Ascending aorta (tissue), 2 donors: ENCODE measurements around the gene LAMA5. TPM values are rescaled to one million over a fixed set of nuclear protein-coding genes. Genes with fewer than 3 reads are reported as not detected.

Experiments
- DNase-seq, 2 donors: peaks; one replicate each; pipeline ENCODE4 v3.0.0-alpha.2; 2019; ENCODE audit warnings: low spot score in 2 of 2
- H3K27ac ChIP-seq, 2 donors: fragments of 200-600 bp; sonication (generic); one replicate each; pipeline ENCODE4 v1.5.1; 2016 to 2017; ENCODE audit warnings: mild to moderate bottlenecking in 1 of 2
- H3K27me3 ChIP-seq: fragments of 200-600 bp; sonication (generic); one replicate; pipeline ENCODE4 v1.5.1; 2017
- H3K36me3 ChIP-seq, 2 donors: fragments of 200-600 bp; sonication (generic); one replicate each; pipeline ENCODE4 v1.5.1; 2016
- H3K4me1 ChIP-seq, 2 donors: fragments of 200-600 bp; sonication (generic); one replicate each; pipeline ENCODE4 v1.5.1; 2016 to 2017; ENCODE audit warnings: mild to moderate bottlenecking in 1 of 2
- H3K4me3 ChIP-seq, 2 donors: fragments of 200-600 bp; sonication (generic); one replicate each; pipeline ENCODE4 v1.5.1; 2016 to 2017; ENCODE audit warnings: mild to moderate bottlenecking in 1 of 2
- H3K9me3 ChIP-seq, 2 donors: fragments of 200-600 bp; sonication (generic); one replicate each; pipeline ENCODE4 v1.5.1; 2016
- intact Hi-C: fragments of 100-400 bp; cut with DNase I; formaldehyde crosslinking; loops from one replicate; pipeline ENCODE4 v1.15.1; 2023
- total RNA-seq: library from RNA; depleted of rRNA; stranded (reverse); fragments of >200 nt; gene quantifications from one replicate; pipeline ENCODE4 v1.1.0, GENCODE V29; 2016
- TF ChIP-seq, protein P1 (sequence below), 3 experiments: fragments of 200-600 bp in 2 of 3; fragments of 450-650 bp in 1 of 3; sonication (generic) in 2 of 3; IDR thresholded peaks; one replicate each; pipeline ENCODE4 v1.5.1; 2016 to 2019; ENCODE audit warnings: antibody characterized with exemption in 3 of 3, mild to moderate bottlenecking in 1 of 3, moderate library complexity in 1 of 3

LAMA5 gene
- total RNA-seq, 1 donor from 2014 or later = 469 TPM

DNA sequence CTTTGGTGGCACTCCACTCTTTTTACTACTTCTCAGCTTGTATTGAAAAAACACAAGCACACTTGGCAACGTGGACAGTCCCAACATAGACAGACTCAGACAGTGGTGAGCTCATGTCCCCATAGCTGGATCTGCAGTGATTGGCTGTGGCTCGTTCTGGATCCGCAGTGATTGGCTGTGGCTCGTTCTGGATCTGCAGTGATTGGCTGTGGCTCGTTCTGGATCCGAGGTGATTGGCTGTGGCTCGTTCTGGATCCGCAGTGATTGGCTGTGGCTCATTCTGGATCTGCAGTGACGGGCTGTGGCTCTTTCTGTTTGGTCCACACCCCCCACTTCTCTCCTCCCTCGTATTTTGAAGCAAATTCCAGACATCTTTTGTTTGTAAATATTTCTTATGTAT, 100.8 kb downstream of the LAMA5 start:
- H3K36me3 ChIP-seq = peaks cover 53 to 66% of the 10 kb centered on the region in 2 donors
- TF ChIP-seq, protein P1, sequence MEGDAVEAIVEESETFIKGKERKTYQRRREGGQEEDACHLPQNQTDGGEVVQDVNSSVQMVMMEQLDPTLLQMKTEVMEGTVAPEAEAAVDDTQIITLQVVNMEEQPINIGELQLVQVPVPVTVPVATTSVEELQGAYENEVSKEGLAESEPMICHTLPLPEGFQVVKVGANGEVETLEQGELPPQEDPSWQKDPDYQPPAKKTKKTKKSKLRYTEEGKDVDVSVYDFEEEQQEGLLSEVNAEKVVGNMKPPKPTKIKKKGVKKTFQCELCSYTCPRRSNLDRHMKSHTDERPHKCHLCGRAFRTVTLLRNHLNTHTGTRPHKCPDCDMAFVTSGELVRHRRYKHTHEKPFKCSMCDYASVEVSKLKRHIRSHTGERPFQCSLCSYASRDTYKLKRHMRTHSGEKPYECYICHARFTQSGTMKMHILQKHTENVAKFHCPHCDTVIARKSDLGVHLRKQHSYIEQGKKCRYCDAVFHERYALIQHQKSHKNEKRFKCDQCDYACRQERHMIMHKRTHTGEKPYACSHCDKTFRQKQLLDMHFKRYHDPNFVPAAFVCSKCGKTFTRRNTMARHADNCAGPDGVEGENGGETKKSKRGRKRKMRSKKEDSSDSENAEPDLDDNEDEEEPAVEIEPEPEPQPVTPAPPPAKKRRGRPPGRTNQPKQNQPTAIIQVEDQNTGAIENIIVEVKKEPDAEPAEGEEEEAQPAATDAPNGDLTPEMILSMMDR (IDR thresholded peaks at IDR 0.05) = no peak

DNA sequence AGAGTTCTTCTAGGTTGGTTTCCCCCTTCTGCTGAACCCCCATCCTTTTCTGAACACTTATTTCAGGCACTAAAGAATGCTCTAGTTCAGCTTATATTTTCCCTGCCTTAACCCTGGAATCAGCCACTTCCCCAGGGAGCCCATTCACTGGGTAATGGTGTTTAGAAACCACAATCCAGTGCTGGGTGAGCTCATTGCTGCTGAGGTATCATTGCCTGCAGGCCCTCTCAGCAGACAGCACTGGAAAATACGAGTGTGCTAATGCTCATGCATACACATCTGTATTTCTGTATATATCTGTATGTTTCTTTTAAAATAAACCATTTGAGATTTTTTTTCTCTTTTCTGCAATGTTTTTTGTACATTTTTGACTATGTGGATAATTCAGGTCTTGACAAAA, 101.7 kb downstream of the LAMA5 start:
- no peak for DNase-seq
- Histone ChIP-seq H3K4me1 (no peaks in the 10 kb centered on the region), H3K9me3 (no peaks in the 10 kb centered on the region), H3K4me3 (no peak overlapping the region), H3K27me3 (no peaks in the 10 kb centered on the region), H3K36me3 (peaks cover 63 to 76% of the 10 kb centered on the region in 2 donors), H3K27ac (no peak overlapping the region)
- intact Hi-C loops = no loop called here
- TF ChIP-seq, protein P1 (IDR thresholded peaks at IDR 0.05) = no peak

More for the DNA sequence above, 100.8 kb downstream of the LAMA5 start:
- H3K4me1 ChIP-seq = no peaks in the 10 kb centered on the region
- DNase-seq = no peak
- H3K27ac ChIP-seq = no peak overlapping the region
- H3K9me3 ChIP-seq = no peaks in the 10 kb centered on the region
- intact Hi-C loops = no loop called here
- H3K27me3 ChIP-seq = no peaks in the 10 kb centered on the region
- H3K4me3 ChIP-seq = no peak overlapping the region

DNA sequence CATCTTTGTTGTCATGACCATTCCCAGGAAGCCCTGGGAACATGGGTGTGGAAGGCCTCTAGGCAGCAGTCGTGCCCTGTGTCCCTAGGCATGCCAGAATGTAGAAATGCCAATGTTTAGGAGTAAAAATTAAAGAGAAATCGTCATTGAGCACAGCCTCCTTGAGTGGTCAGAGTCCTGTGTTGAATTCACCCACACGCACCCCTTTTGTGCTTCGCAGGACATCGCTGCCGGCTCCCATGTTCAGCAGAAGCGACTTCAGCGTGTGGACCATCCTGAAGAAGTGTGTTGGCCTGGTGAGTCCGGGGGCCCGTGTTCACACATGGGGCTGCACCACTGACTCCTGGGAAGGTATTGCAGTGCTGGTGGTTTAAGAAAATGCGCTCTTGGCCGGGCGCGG, 103.7 kb downstream of the LAMA5 start:
- TF ChIP-seq, protein P1 (IDR thresholded peaks at IDR 0.05) = no peak
- Histone ChIP-seq H3K36me3 (peaks cover 65 to 79% of the 10 kb centered on the region in 2 donors), H3K4me1 (peaks cover 0 to 4% of the 10 kb centered on the region in 2 donors), H3K9me3 (no peaks in the 10 kb centered on the region), H3K4me3 (no peak overlapping the region), H3K27me3 (no peaks in the 10 kb centered on the region), H3K27ac (no peak overlapping the region)
- DNase-seq = no peak
- intact Hi-C loops = no loop called here

- Histone ChIP-seq H3K4me1 (peaks cover 0 to 4% of the 10 kb centered on the region in 2 donors), H3K9me3 (no peaks in the 10 kb centered on the region), H3K27ac (no peak overlapping the region), H3K27me3 (no peaks in the 10 kb centered on the region), H3K4me3 (no peak overlapping the region), H3K36me3 (peaks cover 69 to 82% of the 10 kb centered on the region in 2 donors)
- no peak for DNase-seq
- intact Hi-C loops = no loop called here
- TF ChIP-seq, protein P1 (IDR thresholded peaks at IDR 0.05) = no peak
Measured at GRCh38 chr20:62262064-62262463, 105.0 kb downstream of the LAMA5 start.

- no peak overlapping the region for H3K27ac ChIP-seq
- H3K36me3 ChIP-seq = peaks cover 66 to 69% of the 10 kb centered on the region in 2 donors
- TF ChIP-seq, protein P1 (IDR thresholded peaks at IDR 0.05) = no peak
Measured at GRCh38 chr20:62259294-62259565, 107.9 kb downstream of the LAMA5 start.

More at GRCh38 chr20:62259294-62259565, 107.9 kb downstream of the LAMA5 start:
- no peak for DNase-seq
- Histone ChIP-seq H3K4me1 (peaks cover 0 to 4% of the 10 kb centered on the region in 2 donors), H3K9me3 (no peaks in the 10 kb centered on the region), H3K27me3 (no peaks in the 10 kb centered on the region), H3K4me3 (no peak overlapping the region)
- intact Hi-C loops = no loop called here

Other genes with a start within 250 kb of the LAMA5 start
- 27.6 TPM for gene LSM14B, start 244.8 kb downstream of the LAMA5 start, total RNA-seq
- 301 TPM for gene PSMA7, start 223.9 kb downstream of the LAMA5 start, total RNA-seq
- 39.8 TPM for gene SS18L1, start 223.5 kb downstream of the LAMA5 start, total RNA-seq
- gene MTG2, start 184.3 kb downstream of the LAMA5 start, total RNA-seq = 14.5 TPM
- 0.21 TPM for gene HRH3, start 147.0 kb downstream of the LAMA5 start, total RNA-seq
- 25.0 TPM for gene OSBPL2, start 128.8 kb downstream of the LAMA5 start, total RNA-seq
- gene ADRM1, start 64.3 kb downstream of the LAMA5 start, total RNA-seq = 236 TPM
- 1,828 TPM for gene RPS21, start 19.8 kb upstream of the LAMA5 start, total RNA-seq
- gene CABLES2, start 40.0 kb upstream of the LAMA5 start, total RNA-seq = 0.43 TPM
- gene RBBP8NL, start 60.2 kb upstream of the LAMA5 start, total RNA-seq = not detected
- gene GATA5, start 108.7 kb upstream of the LAMA5 start, total RNA-seq = not detected